Measurements from ENCODE around the gene ZBTB38. TPM values are rescaled to one million over a fixed set of nuclear protein-coding genes. Genes with fewer than 3 reads are reported as not detected.

The ZBTB38 gene
- total and polyA plus RNA-seq, 7 experiments from 2014 or later: 25.0 to 70.5 (median 56.3) TPM

- CTCF ChIA-PET: interaction anchor here (1.6 to 1.7 kb wide), 2 partner anchors 74 to 83 kb away, joined by 4 to 6 read pairs; no protein-coding TSS in a partner anchor
- POLR2A ChIA-PET: interaction anchor here (1.1 kb wide), 1 partner anchor 55 kb away, joined by 3 read pairs; no protein-coding TSS in a partner anchor
- Histone ChIP-seq H3K36me3 (ENCODE audit: control insufficient read depth in 2 of 3, insufficient read depth in 3 of 3, low read length in 3 of 3) (no peaks in the 10 kb centered on the region), H3K4me1 (ENCODE audit: control insufficient read depth in 2 of 2, insufficient read depth in 2 of 2, low read length in 2 of 2) (no peaks in the 10 kb centered on the region), H3K27me3 (ENCODE audit: control insufficient read depth in 2 of 2, insufficient read depth in 2 of 2, low read length in 2 of 2) (no peaks in the 10 kb centered on the region), H3K27ac (ENCODE audit: low read depth, low read length) (no peak overlapping the region), H3K4me3 (ENCODE audit: low read length) (no peak overlapping the region), H3K9me3 (ENCODE audit: control insufficient read depth in 2 of 3, low read length in 3 of 3) (no peaks in the 10 kb centered on the region)
- peaks cover 0 to 5% (median 0%) of the 10 kb centered on the region in 11 donors for H3K9me3 Mint-ChIP-seq
- ATAC-seq (no peak), DNase-seq (no peak)
- H3K27me3 Mint-ChIP-seq: peaks cover 0 to 9% (median 0%) of the 10 kb centered on the region in 5 donors
- intact Hi-C loops (cut with micrococcal nuclease): no loop called here
- H3K36me3 Mint-ChIP-seq: peaks cover 0 to 3% (median 0%) of the 10 kb centered on the region in 5 donors
- peak overlapping the region in 1 of 9 donors; percentile 37 for H3K27ac Mint-ChIP-seq
- H3K4me3 Mint-ChIP-seq: no peak overlapping the region
- peaks cover 4 to 10% (median 7%) of the 10 kb centered on the region in 7 donors for H3K4me1 Mint-ChIP-seq
Measured at GRCh38 chr3:141367038-141367730, 1.1 kb upstream of the ZBTB38 start.

GRCh38 chr3:141368925-141369794, 856 bp downstream of the ZBTB38 start:
- Mint-ChIP-seq H3K4me3 (no peak overlapping the region), H3K9me3 (no peaks in the 10 kb centered on the region), H3K4me1 (peaks cover 4 to 15% (median 7%) of the 10 kb centered on the region in 7 donors), H3K27me3 (peaks cover 0 to 3% (median 0%) of the 10 kb centered on the region in 5 donors), H3K36me3 (peaks cover 0 to 1% (median 0%) of the 10 kb centered on the region in 5 donors), H3K27ac (peak overlapping the region in 3 of 9 donors; percentile 13 to 55 (median 31))
- DNase-seq (no peak), ATAC-seq (no peak)
- Histone ChIP-seq H3K4me1 (ENCODE audit: control insufficient read depth in 2 of 2, insufficient read depth in 2 of 2, low read length in 2 of 2) (no peaks in the 10 kb centered on the region), H3K36me3 (ENCODE audit: control insufficient read depth in 2 of 3, insufficient read depth in 3 of 3, low read length in 3 of 3) (no peaks in the 10 kb centered on the region), H3K9me3 (ENCODE audit: control insufficient read depth in 2 of 3, low read length in 3 of 3) (no peaks in the 10 kb centered on the region), H3K27ac (ENCODE audit: low read depth, low read length) (no peak overlapping the region), H3K27me3 (ENCODE audit: control insufficient read depth in 2 of 2, insufficient read depth in 2 of 2, low read length in 2 of 2) (no peaks in the 10 kb centered on the region), H3K4me3 (ENCODE audit: low read length) (no peak overlapping the region)
- intact Hi-C loops (cut with micrococcal nuclease): no loop called here
- ChIA-PET POLR2A (interaction anchor here (0.6 to 1.2 kb wide), 5 partner anchors 8 to 86 kb away, joined by 3 read pairs; no protein-coding TSS in a partner anchor), CTCF (interaction anchor here (0.9 to 3.0 kb wide), 7 partner anchors 57 to 86 kb away, joined by 3 to 17 read pairs (median 5); no protein-coding TSS in a partner anchor)

DNA sequence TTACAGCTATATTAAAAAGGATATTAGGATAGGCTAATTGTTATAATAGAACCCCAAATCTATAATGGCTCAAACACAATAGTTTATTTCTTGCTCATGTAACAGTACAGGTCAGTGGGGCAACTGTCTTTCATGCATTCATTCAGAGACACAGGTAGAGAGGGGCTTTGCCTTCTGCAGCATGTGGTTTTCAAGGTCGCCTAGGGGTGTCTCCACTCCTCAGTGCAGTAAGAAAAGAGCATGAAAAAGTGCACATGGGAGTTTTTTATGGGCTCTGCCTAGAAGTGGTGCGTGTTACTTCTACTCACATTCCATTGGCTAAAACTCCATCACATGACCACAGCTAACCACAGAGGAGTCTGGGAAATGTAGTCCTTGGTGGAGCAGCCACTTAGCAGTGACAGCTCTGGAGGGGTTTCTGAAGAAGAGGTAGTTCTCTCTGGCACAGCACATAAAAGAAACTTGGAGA, 1.8 kb downstream of the ZBTB38 start:
- Mint-ChIP-seq H3K4me1 (peaks cover 4 to 17% (median 7%) of the 10 kb centered on the region in 7 donors), H3K27me3 (peaks cover 0 to 3% (median 0%) of the 10 kb centered on the region in 5 donors), H3K4me3 (no peak overlapping the region), H3K9me3 (no peaks in the 10 kb centered on the region), H3K36me3 (peaks cover 0 to 1% (median 0%) of the 10 kb centered on the region in 5 donors), H3K27ac (peak overlapping the region in 6 of 9 donors; percentile 13 to 76 (median 46))
- Histone ChIP-seq H3K9me3 (ENCODE audit: control insufficient read depth in 2 of 3, low read length in 3 of 3) (no peaks in the 10 kb centered on the region), H3K27me3 (ENCODE audit: control insufficient read depth in 2 of 2, insufficient read depth in 2 of 2, low read length in 2 of 2) (no peaks in the 10 kb centered on the region), H3K27ac (ENCODE audit: low read depth, low read length) (no peak overlapping the region), H3K4me1 (ENCODE audit: control insufficient read depth in 2 of 2, insufficient read depth in 2 of 2, low read length in 2 of 2) (no peaks in the 10 kb centered on the region), H3K4me3 (ENCODE audit: low read length) (no peak overlapping the region), H3K36me3 (ENCODE audit: control insufficient read depth in 2 of 3, insufficient read depth in 3 of 3, low read length in 3 of 3) (no peaks in the 10 kb centered on the region)
- ATAC-seq: peak; percentile 99
- POLR2A ChIA-PET: interaction anchor here (0.6 to 1.2 kb wide), 8 partner anchors 9 to 85 kb away, joined by 3 to 4 read pairs (median 3); no protein-coding TSS in a partner anchor
- CTCF ChIA-PET: interaction anchor here (0.6 to 3.0 kb wide), 11 partner anchors 21 to 211 kb away, joined by 3 to 17 read pairs (median 4); no protein-coding TSS in a partner anchor
- peak; percentile 17 to 90 (median 81) for DNase-seq
- intact Hi-C loops (cut with micrococcal nuclease): loop anchor here (1.0 to 5.0 kb wide), 8 partner anchors 32 to 138 kb away; partner anchors contain the start of gene PXYLP1 (in 1 of the 2)

DNA sequence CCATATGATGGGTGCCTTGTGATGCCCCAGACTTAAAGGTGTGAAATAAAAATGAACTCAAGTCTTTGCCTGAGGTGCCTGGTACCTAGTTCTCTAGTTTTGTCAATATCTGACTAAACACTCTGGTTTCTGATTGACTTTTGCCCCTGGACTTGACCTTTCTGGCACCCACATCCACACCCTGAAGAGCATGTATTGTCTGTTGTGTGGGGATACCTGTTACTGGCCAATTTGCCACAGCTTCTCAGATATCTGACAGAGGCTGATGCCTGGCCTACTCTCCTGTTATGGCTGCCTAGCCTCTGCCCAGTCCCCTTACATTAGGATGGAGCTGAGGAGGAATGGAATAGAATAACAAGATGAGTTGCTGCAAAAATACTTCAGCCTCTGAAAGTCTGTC, 3.6 kb downstream of the ZBTB38 start:
- DNase-seq (no peak), ATAC-seq (no peak)
- Histone ChIP-seq H3K27ac (ENCODE audit: low read depth, low read length) (no peak overlapping the region), H3K27me3 (ENCODE audit: control insufficient read depth in 2 of 2, insufficient read depth in 2 of 2, low read length in 2 of 2) (no peaks in the 10 kb centered on the region), H3K4me3 (ENCODE audit: low read length) (no peak overlapping the region), H3K4me1 (ENCODE audit: control insufficient read depth in 2 of 2, insufficient read depth in 2 of 2, low read length in 2 of 2) (peaks cover 4% of the 10 kb centered on the region in 2 donors), H3K9me3 (ENCODE audit: control insufficient read depth in 2 of 3, low read length in 3 of 3) (no peaks in the 10 kb centered on the region), H3K36me3 (ENCODE audit: control insufficient read depth in 2 of 3, insufficient read depth in 3 of 3, low read length in 3 of 3) (no peaks in the 10 kb centered on the region)
- Mint-ChIP-seq H3K27ac (no peak overlapping the region), H3K36me3 (peaks cover 0 to 5% (median 0%) of the 10 kb centered on the region in 5 donors), H3K9me3 (no peaks in the 10 kb centered on the region), H3K4me1 (peaks cover 11 to 34% (median 23%) of the 10 kb centered on the region in 7 donors), H3K4me3 (no peak overlapping the region), H3K27me3 (no peaks in the 10 kb centered on the region)
- ChIA-PET POLR2A (interaction anchor here (0.7 kb wide), 1 partner anchor 49 kb away, joined by 4 read pairs; no protein-coding TSS in a partner anchor), CTCF (interaction anchor here (1.1 to 3.0 kb wide), 3 partner anchors 11 to 81 kb away, joined by 3 to 17 read pairs (median 9); no protein-coding TSS in a partner anchor)
- intact Hi-C loops (cut with micrococcal nuclease): loop anchor here (2.0 to 5.0 kb wide), 2 partner anchors 41 to 140 kb away; partner anchors contain the start of gene PXYLP1 (in 1 of the 2)

DNA sequence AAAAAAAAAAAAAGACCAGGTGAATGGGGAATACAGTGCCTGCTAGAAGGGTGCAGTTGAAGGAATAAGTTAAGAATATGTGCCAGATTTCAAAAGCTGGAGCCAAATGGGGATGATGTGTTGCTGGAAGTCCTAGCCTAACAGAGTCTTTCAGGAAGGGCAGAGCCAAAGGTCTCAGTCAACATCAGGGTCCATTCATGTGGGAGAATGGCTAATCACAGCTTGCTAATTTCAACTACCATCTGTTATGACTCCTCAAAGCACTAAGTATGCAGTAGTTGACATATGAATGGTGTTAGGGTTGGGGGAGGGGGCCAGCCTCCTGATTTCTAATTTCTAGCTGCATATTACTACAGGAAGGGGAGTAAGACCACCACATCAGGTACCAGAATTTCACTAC, 4.4 kb downstream of the ZBTB38 start:
- intact Hi-C loops (cut with micrococcal nuclease): loop anchor here in 1 of 2 donors (5.0 kb wide), 1 partner anchor 140 kb away; the partner anchor contains the start of gene PXYLP1
- Histone ChIP-seq H3K4me3 (ENCODE audit: low read length) (no peak overlapping the region), H3K9me3 (ENCODE audit: control insufficient read depth in 2 of 3, low read length in 3 of 3) (no peaks in the 10 kb centered on the region), H3K27ac (ENCODE audit: low read depth, low read length) (no peak overlapping the region), H3K27me3 (ENCODE audit: control insufficient read depth in 2 of 2, insufficient read depth in 2 of 2, low read length in 2 of 2) (no peaks in the 10 kb centered on the region), H3K4me1 (ENCODE audit: control insufficient read depth in 2 of 2, insufficient read depth in 2 of 2, low read length in 2 of 2) (peaks cover 4% of the 10 kb centered on the region in 2 donors), H3K36me3 (ENCODE audit: control insufficient read depth in 2 of 3, insufficient read depth in 3 of 3, low read length in 3 of 3) (no peaks in the 10 kb centered on the region)
- ATAC-seq (no peak), DNase-seq (no peak)
- POLR2A ChIA-PET: interaction anchor here (0.6 to 1.4 kb wide), 5 partner anchors 9 to 113 kb away, joined by 3 to 4 read pairs (median 3); no protein-coding TSS in a partner anchor
- Mint-ChIP-seq H3K4me3 (no peak overlapping the region), H3K4me1 (peaks cover 11 to 36% (median 24%) of the 10 kb centered on the region in 7 donors), H3K27ac (no peak overlapping the region), H3K27me3 (no peaks in the 10 kb centered on the region), H3K36me3 (peaks cover 0 to 5% (median 0%) of the 10 kb centered on the region in 5 donors), H3K9me3 (no peaks in the 10 kb centered on the region)
- CTCF ChIA-PET: interaction anchor here (1.4 to 1.8 kb wide), 4 partner anchors 11 to 79 kb away, joined by 3 to 9 read pairs (median 4); no protein-coding TSS in a partner anchor

Data from naive thymus-derived CD4-positive, alpha-beta T cell (primary cell).